CD8-positive, alpha-beta memory T cell (primary cell): ENCODE results near the gene RAP1B. TPM values are rescaled to one million over a fixed set of nuclear protein-coding genes. Genes with fewer than 3 reads are reported as not detected.

Experiments
- CTCF ChIA-PET: fragments of 350-600 bp; sonication (Branson Sonifier 250); formaldehyde crosslinking; loops from one replicate; lab custom pipeline; 2021; ENCODE audit warnings: antibody characterized with exemption; lab: Charles Lee
- POLR2A ChIA-PET: fragments of 350-600 bp; sonication (Branson Sonifier 250); formaldehyde crosslinking; loops from one replicate; lab custom pipeline; 2021; ENCODE audit warnings: antibody characterized with exemption; lab: Charles Lee
- DNase-seq, 5 donors: peaks; one replicate each; pipeline versions ENCODE4 v3.0.0 to v3.0.0-alpha.2; 2020 to 2022; ENCODE audit warnings: mixed read lengths in 1 of 5
- H3K27ac ChIP-seq: one replicate; pipeline ENCODE4 v1.7.0; 2013; ENCODE audit warnings: low read depth, mild to moderate bottlenecking, low read length, moderate library complexity
- H3K27me3 ChIP-seq: 2 replicates; pipeline ENCODE4 v1.7.0; 2013; ENCODE audit warnings: low read length, mild to moderate bottlenecking; ENCODE audit not compliant: insufficient read depth, poor library complexity, severe bottlenecking
- H3K36me3 ChIP-seq: 2 replicates; pipeline ENCODE4 v1.7.0; 2013; ENCODE audit warnings: mild to moderate bottlenecking, low read length, moderate library complexity; ENCODE audit not compliant: insufficient read depth
- H3K4me1 ChIP-seq: 2 replicates; pipeline ENCODE4 v1.7.0; 2013; ENCODE audit warnings: mild to moderate bottlenecking, low read length, moderate library complexity; ENCODE audit not compliant: insufficient read depth
- H3K4me3 ChIP-seq: 2 replicates; pipeline ENCODE4 v1.7.0; 2013; ENCODE audit warnings: mild to moderate bottlenecking, low read length
- H3K9me3 ChIP-seq: 2 replicates; pipeline ENCODE4 v1.7.0; 2013; ENCODE audit warnings: mild to moderate bottlenecking, low read length
- H3K27ac Mint-ChIP-seq, 8 donors: one replicate each; pipeline ENCODE4 v1.8.0; 2020 to 2021; ENCODE audit warnings: mixed read lengths in 8 of 8, mild to moderate bottlenecking in 6 of 8, inconsistent platforms in 3 of 8, moderate library complexity in 3 of 8
- H3K27me3 Mint-ChIP-seq, 2 donors: one replicate each; pipeline ENCODE4 v1.8.0; 2020 to 2021; ENCODE audit warnings: mixed read lengths in 2 of 2, mild to moderate bottlenecking in 1 of 2, moderate library complexity in 1 of 2
- H3K36me3 Mint-ChIP-seq, 3 donors: one replicate each; pipeline ENCODE4 v1.8.0; 2020 to 2021; ENCODE audit warnings: mixed read lengths in 3 of 3, inconsistent platforms in 1 of 3, mild to moderate bottlenecking in 1 of 3
- H3K4me1 Mint-ChIP-seq, 3 donors: one replicate each; pipeline ENCODE4 v1.8.0; 2020 to 2021; ENCODE audit warnings: mixed read lengths in 3 of 3, inconsistent platforms in 1 of 3, mild to moderate bottlenecking in 1 of 3
- H3K4me3 Mint-ChIP-seq, 7 donors: one replicate each; pipeline ENCODE4 v1.8.0; 2020 to 2021; ENCODE audit warnings: mixed read lengths in 7 of 7, mild to moderate bottlenecking in 6 of 7, moderate library complexity in 4 of 7, inconsistent platforms in 2 of 7
- H3K9me3 Mint-ChIP-seq, 5 donors: one replicate each; pipeline ENCODE4 v1.8.0; 2020 to 2022; ENCODE audit warnings: mixed read lengths in 5 of 5, mild to moderate bottlenecking in 3 of 5, moderate library complexity in 2 of 5, inconsistent platforms in 1 of 5
- polyA plus RNA-seq: library from polyadenylated mRNA; unstranded; fragments of 300-500 nt; fragmentation: Illumina TruSeq; gene quantifications from one replicate; pipeline ENCODE4 v1.2.3, GENCODE V29; 2021
- total RNA-seq, 2 experiments: library from RNA; stranded (reverse); gene quantifications; one replicate each; pipeline ENCODE4 v1.2.3, GENCODE V29; 2021

The RAP1B gene
- total and polyA plus RNA-seq, 3 experiments from 2014 or later, result 271 to 589 (median 281) TPM

DNA sequence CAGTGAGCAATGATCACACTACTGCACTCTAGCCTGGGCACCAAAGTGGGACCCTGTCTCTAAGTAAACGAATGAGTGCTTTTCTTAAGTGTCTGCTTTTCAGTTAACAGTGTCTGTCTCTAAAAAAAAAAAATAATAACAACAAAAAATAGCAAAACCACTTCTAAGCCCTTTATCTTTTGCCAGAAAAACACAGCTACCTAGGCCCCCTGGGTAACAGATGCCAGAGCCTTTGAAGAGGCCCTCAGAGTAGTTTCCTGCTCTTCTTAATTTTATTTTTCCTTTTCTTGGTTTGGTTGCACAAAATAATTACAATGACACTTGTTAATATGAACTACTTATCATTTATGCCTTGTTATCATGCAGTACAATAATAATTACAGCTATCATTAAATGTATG lies 32.8 kb upstream of the RAP1B start:
- DNase-seq, result peak in 1 of 5 donors; percentile 27
- Mint-ChIP-seq H3K27me3 (no peaks in the 10 kb centered on the region), H3K27ac (peak overlapping the region in 6 of 8 donors; percentile 6 to 78 (median 55)), H3K36me3 (no peaks in the 10 kb centered on the region), H3K9me3 (no peaks in the 10 kb centered on the region), H3K4me3 (peak overlapping the region in 3 of 7 donors; percentile 25 to 63 (median 29)), H3K4me1 (peaks cover 23 to 29% (median 28%) of the 10 kb centered on the region in 3 donors)
- H3K9me3 ChIP-seq, result no peaks in the 10 kb centered on the region
- POLR2A ChIA-PET, result interaction anchor here (0.5 to 3.0 kb wide), 2 partner anchors 14 to 33 kb away, joined by 3 to 14 read pairs; partner anchors contain the start of gene RAP1B
- H3K27me3 ChIP-seq, result no peaks in the 10 kb centered on the region
- CTCF ChIA-PET, result interaction anchor here (1.3 to 1.8 kb wide), 4 partner anchors 32 to 230 kb away, joined by 3 to 5 read pairs (median 3); partner anchors contain the start of genes MDM2 and RAP1B
- no peak overlapping the region for H3K27ac ChIP-seq
- no peaks in the 10 kb centered on the region for H3K36me3 ChIP-seq
- no peak overlapping the region for H3K4me3 ChIP-seq
- peaks cover 10% of the 10 kb centered on the region for H3K4me1 ChIP-seq

DNA sequence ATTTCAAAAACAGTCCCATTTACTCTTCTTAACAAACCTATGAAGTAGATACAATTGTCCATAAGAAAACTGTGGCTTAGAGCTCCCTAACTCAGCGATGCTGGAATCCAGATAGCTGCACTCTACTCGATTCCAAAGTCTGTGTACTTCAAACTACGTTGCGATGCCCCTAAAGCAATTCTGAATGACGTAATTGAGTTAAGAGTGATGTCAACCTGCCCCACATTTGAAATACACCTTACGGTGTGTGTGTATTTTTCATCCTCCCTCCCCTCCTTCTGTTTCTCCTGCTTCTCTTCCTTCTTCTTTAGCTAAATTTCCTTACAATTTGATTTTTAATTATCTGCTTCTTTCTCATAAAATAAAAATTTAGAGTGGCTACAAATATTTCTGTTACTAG lies 31.9 kb upstream of the RAP1B start:
- Histone ChIP-seq H3K4me3 (no peak overlapping the region), H3K4me1 (peaks cover 10% of the 10 kb centered on the region), H3K27me3 (no peaks in the 10 kb centered on the region), H3K36me3 (no peaks in the 10 kb centered on the region), H3K9me3 (no peaks in the 10 kb centered on the region), H3K27ac (no peak overlapping the region)
- CTCF ChIA-PET, result interaction anchor here (1.3 to 1.8 kb wide), 4 partner anchors 32 to 229 kb away, joined by 3 to 5 read pairs (median 3); partner anchors contain the start of genes MDM2 and RAP1B
- POLR2A ChIA-PET, result interaction anchor here (1.0 to 3.0 kb wide), 2 partner anchors 32 to 40 kb away, joined by 5 to 14 read pairs; partner anchors contain the start of gene RAP1B
- Mint-ChIP-seq H3K36me3 (no peaks in the 10 kb centered on the region), H3K27ac (peak overlapping the region in 5 of 8 donors; percentile 20 to 79 (median 29)), H3K4me3 (peak overlapping the region in 1 of 7 donors; percentile 53), H3K4me1 (peaks cover 23 to 28% (median 27%) of the 10 kb centered on the region in 3 donors), H3K27me3 (no peaks in the 10 kb centered on the region), H3K9me3 (no peaks in the 10 kb centered on the region)
- no peak for DNase-seq

DNA sequence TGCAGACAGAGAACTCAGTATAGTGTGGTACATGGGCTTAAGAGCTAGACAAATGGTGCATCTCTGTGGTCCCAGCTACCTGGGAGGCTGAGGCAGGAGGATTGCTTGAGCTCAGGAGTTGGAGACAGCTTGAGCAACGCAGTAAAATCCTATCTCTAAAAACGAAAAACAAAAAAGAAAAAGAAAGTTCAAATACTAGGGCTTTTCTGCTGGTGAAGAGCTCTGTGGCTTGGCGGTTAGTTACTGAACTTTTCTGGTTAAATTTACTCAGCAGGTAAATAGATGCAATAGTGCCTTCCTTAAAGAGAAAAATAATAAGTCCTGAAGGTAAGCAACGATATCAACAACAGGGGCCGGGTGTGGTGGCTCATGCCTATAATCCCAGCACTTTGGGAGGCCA lies 31.4 kb upstream of the RAP1B start:
- H3K4me3 Mint-ChIP-seq, result peak overlapping the region in 3 of 7 donors; percentile 9 to 53 (median 50)
- peaks cover 23 to 28% (median 27%) of the 10 kb centered on the region in 3 donors for H3K4me1 Mint-ChIP-seq
- no peak overlapping the region for H3K4me3 ChIP-seq
- ChIA-PET POLR2A (interaction anchor here (0.7 to 3.0 kb wide), 4 partner anchors 16 to 144 kb away, joined by 3 to 14 read pairs (median 4); partner anchors contain the start of gene RAP1B), CTCF (interaction anchor here (1.2 to 1.8 kb wide), 4 partner anchors 31 to 229 kb away, joined by 3 to 5 read pairs (median 3); partner anchors contain the start of genes MDM2 and RAP1B)
- no peaks in the 10 kb centered on the region for H3K9me3 Mint-ChIP-seq
- no peaks in the 10 kb centered on the region for H3K27me3 ChIP-seq
- H3K27me3 Mint-ChIP-seq, result no peaks in the 10 kb centered on the region
- H3K4me1 ChIP-seq, result peaks cover 10% of the 10 kb centered on the region
- no peak overlapping the region for H3K27ac ChIP-seq
- peak in 1 of 5 donors; percentile 30 for DNase-seq
- H3K27ac Mint-ChIP-seq, result peak overlapping the region in 6 of 8 donors; percentile 17 to 79 (median 43)
- no peaks in the 10 kb centered on the region for H3K36me3 ChIP-seq
- no peaks in the 10 kb centered on the region for H3K9me3 ChIP-seq
- H3K36me3 Mint-ChIP-seq, result no peaks in the 10 kb centered on the region

DNA sequence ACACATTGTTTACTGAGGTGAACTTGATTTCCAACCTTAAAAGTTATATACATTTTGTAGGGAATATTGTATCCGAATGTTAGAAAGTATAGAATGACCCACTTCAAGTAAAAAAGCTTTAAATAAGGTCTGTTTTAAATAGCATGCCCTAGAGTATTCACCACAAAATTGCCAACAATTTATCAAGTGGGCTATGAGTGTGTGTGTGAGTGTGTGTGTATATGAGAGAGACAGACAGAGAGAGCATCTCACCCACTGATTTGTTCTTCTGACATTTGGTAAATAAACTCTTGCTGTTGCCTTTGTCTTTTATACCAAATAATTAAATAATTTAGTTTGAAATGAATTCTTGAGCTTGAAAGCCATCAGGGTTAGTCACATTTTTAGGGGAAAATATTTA lies 29.8 kb upstream of the RAP1B start:
- Histone ChIP-seq H3K4me3 (no peak overlapping the region), H3K9me3 (no peaks in the 10 kb centered on the region), H3K27me3 (no peaks in the 10 kb centered on the region), H3K4me1 (peaks cover 10% of the 10 kb centered on the region), H3K27ac (no peak overlapping the region), H3K36me3 (no peaks in the 10 kb centered on the region)
- no peak overlapping the region for H3K4me3 Mint-ChIP-seq
- H3K4me1 Mint-ChIP-seq, result peaks cover 26 to 30% (median 29%) of the 10 kb centered on the region in 3 donors
- ChIA-PET CTCF (interaction anchor here (1.5 kb wide), 1 partner anchor 29 kb away, joined by 3 read pairs; the partner anchor contains the start of gene RAP1B), POLR2A (no interaction called here)
- H3K9me3 Mint-ChIP-seq, result no peaks in the 10 kb centered on the region
- DNase-seq, result no peak
- no peaks in the 10 kb centered on the region for H3K27me3 Mint-ChIP-seq
- H3K36me3 Mint-ChIP-seq, result no peaks in the 10 kb centered on the region
- no peak overlapping the region for H3K27ac Mint-ChIP-seq

DNA sequence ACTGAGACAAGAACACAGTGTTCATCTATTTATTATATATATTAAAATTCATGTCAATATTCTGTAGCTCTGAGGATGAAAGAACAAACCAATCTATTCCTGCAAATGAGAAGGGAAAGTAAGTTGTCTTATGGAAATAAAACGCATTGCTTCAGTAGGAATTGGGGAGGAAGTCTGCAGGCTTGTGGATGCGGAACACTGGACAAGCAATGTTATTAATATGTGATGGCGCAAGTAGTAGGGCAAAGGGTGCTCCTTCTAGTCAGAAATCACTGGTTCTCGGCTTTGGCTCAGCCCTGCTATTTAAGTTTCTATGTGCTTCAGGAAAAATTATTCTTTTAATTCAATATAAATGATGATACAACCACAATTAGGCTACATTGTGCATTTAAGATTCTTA lies 28.8 kb upstream of the RAP1B start:
- CTCF ChIA-PET, result no interaction called here
- POLR2A ChIA-PET, result no interaction called here

DNA sequence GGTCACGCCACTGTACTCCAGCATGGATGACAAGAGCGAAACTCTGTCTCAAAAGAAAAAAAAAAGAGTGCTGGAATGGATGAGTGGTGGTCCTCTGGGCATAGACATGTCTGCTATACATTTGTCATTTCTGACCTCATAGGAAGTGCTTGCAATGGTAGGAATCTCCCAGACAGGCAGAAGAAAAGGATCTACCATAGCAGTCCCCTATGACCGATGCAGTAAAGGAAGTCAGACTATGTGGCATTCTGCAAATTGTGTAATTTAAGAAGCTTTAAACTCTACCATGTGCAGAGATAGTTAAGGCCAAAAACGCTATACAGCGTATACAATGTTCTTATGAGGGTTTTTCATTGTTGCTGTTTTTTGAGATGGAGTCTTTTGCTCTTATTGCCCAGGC lies 24.7 kb upstream of the RAP1B start:
- H3K4me3 ChIP-seq, result no peak overlapping the region
- H3K27me3 Mint-ChIP-seq, result no peaks in the 10 kb centered on the region
- no peak for DNase-seq
- H3K4me3 Mint-ChIP-seq, result peak overlapping the region in 2 of 7 donors; percentile 15 to 35
- H3K27ac ChIP-seq, result no peak overlapping the region
- peaks cover 12% of the 10 kb centered on the region for H3K9me3 ChIP-seq
- ChIA-PET POLR2A (interaction anchor here (0.6 to 2.2 kb wide), 2 partner anchors 25 to 47 kb away, joined by 3 to 6 read pairs; partner anchors contain the start of gene RAP1B), CTCF (no interaction called here)
- H3K4me1 Mint-ChIP-seq, result peaks cover 22 to 32% (median 26%) of the 10 kb centered on the region in 3 donors
- peaks cover 0 to 20% (median 14%) of the 10 kb centered on the region in 5 donors for H3K9me3 Mint-ChIP-seq
- peaks cover 2 to 12% (median 2%) of the 10 kb centered on the region in 3 donors for H3K36me3 Mint-ChIP-seq
- H3K27ac Mint-ChIP-seq, result peak overlapping the region in 1 of 8 donors; percentile 7
- no peaks in the 10 kb centered on the region for H3K36me3 ChIP-seq
- peaks cover 23% of the 10 kb centered on the region for H3K4me1 ChIP-seq
- H3K27me3 ChIP-seq, result no peaks in the 10 kb centered on the region

More for the DNA sequence above, 28.8 kb upstream of the RAP1B start:
- no peaks in the 10 kb centered on the region for H3K27me3 Mint-ChIP-seq
- H3K27ac Mint-ChIP-seq, result no peak overlapping the region
- Histone ChIP-seq H3K4me3 (no peak overlapping the region), H3K27ac (no peak overlapping the region), H3K27me3 (no peaks in the 10 kb centered on the region), H3K9me3 (no peaks in the 10 kb centered on the region), H3K4me1 (peaks cover 10% of the 10 kb centered on the region), H3K36me3 (no peaks in the 10 kb centered on the region)
- H3K9me3 Mint-ChIP-seq, result no peaks in the 10 kb centered on the region
- no peak for DNase-seq
- peaks cover 26 to 34% (median 31%) of the 10 kb centered on the region in 3 donors for H3K4me1 Mint-ChIP-seq
- no peak overlapping the region for H3K4me3 Mint-ChIP-seq
- H3K36me3 Mint-ChIP-seq, result no peaks in the 10 kb centered on the region

DNA sequence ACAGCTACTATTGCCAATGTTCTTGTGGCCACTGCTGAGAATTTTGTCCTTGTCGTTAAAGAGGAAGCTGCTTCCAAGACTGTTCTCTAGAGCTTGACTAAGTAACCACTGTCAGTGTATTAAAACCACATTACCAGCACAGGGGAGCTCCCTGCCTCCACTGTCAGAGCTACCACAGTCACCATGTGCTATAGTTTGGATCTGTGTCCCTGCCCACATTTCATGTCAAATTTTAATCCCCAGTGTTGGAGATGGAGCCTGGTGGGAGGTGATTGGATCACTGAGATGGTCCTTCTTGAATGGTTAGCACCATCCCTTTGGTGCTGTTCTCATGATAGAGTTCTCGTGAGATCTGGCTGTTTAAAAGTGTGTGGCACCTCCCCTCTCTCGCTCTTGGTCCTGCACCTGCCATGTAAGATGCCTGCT lies 23.2 kb upstream of the RAP1B start:
- Mint-ChIP-seq H3K4me1 (peaks cover 37 to 47% (median 41%) of the 10 kb centered on the region in 3 donors), H3K4me3 (peak overlapping the region in 6 of 7 donors; percentile 26 to 80 (median 62)), H3K9me3 (peaks cover 4 to 22% (median 20%) of the 10 kb centered on the region in 5 donors), H3K27ac (peak overlapping the region; percentile 34 to 85 (median 59)), H3K36me3 (peaks cover 2 to 12% (median 2%) of the 10 kb centered on the region in 3 donors), H3K27me3 (no peaks in the 10 kb centered on the region)
- Histone ChIP-seq H3K36me3 (no peaks in the 10 kb centered on the region), H3K9me3 (peaks cover 12% of the 10 kb centered on the region), H3K4me3 (no peak overlapping the region), H3K27me3 (no peaks in the 10 kb centered on the region), H3K27ac (no peak overlapping the region), H3K4me1 (peaks cover 37% of the 10 kb centered on the region)
- DNase-seq, result peak in 4 of 5 donors; percentile 3 to 71 (median 49)
- ChIA-PET POLR2A (interaction anchor here (0.5 to 2.2 kb wide), 6 partner anchors 7 to 220 kb away, joined by 3 to 6 read pairs (median 3); partner anchors contain the start of gene RAP1B), CTCF (interaction anchor here (0.6 to 2.4 kb wide), 9 partner anchors 10 to 229 kb away, joined by 3 to 7 read pairs (median 3); no protein-coding TSS in a partner anchor)
